Prostate gland (tissue), 2 donors: Measurements from ENCODE around the gene NUDT2.
"Not testable (repeated sequence)": the region's sequence is repeated elsewhere in the genome, so short reads cannot be mapped to it uniquely, and the experiment has no call there.

Source experiments
- CTCF ChIP-seq, 4 experiments: fragments of 200-600 bp in 2 of 4; fragments of 450-650 bp in 2 of 4; sonication (generic) in 2 of 4; IDR thresholded peaks; 1 replicate in 3 of 4; 2 replicates in 1 of 4; pipeline ENCODE4 v1.5.1; 2016 to 2019; ENCODE audit warnings: antibody characterized with exemption in 4 of 4, mild to moderate bottlenecking in 2 of 4, moderate library complexity in 2 of 4
- POLR2A ChIP-seq: fragments of 450-650 bp; IDR thresholded peaks from one replicate; pipeline ENCODE4 v1.6.1; 2016; ENCODE audit warnings: antibody characterized with exemption, mild to moderate bottlenecking
- POLR2AphosphoS5 ChIP-seq: sonication (generic); formaldehyde crosslinking; IDR thresholded peaks from one replicate; pipeline ENCODE4 v1.6.1; 2017; ENCODE audit warnings: antibody characterized with exemption

- TF ChIP-seq POLR2A; CTCF (IDR thresholded peaks at IDR 0.05); POLR2AphosphoS5: not testable (repeated sequence)
Observed at GRCh38 chr9:34308316-34308715, 21.1 kb upstream of the NUDT2 start.
